ENCODE measurements around the gene CYTH4.

Gene CYTH4

GRCh38 chr22:37336579-37336978 is 54.3 kb downstream of the CYTH4 start:
- H3K27ac ChIP-seq: no peak overlapping the region
- H3K4me3 ChIP-seq: no peak overlapping the region
- TF ChIP-seq FOXP2 (optimal IDR thresholded peaks at IDR 0.05; ENCODE audit: control extremely low read depth, extremely low read length, insufficient read depth) (no peak), EZH2 (IDR thresholded peaks at IDR 0.05) (no peak)
- H3K36me3 ChIP-seq (ENCODE audit: insufficient read depth, low read length): no peaks in the 10 kb centered on the region
- H3K9ac ChIP-seq (ENCODE audit: insufficient read length): no peak overlapping the region
- no peaks in the 10 kb centered on the region for H3K9me3 ChIP-seq (ENCODE audit: low read depth, low read length)
- DNase-seq (ENCODE audit: low read depth, low spot score): no peak

- no peak for DNase-seq (ENCODE audit: low read depth, low spot score)
- no peak overlapping the region for H3K4me3 ChIP-seq
- TF ChIP-seq FOXP2 (optimal IDR thresholded peaks at IDR 0.05; ENCODE audit: control extremely low read depth, extremely low read length, insufficient read depth): no peak
- no peak for TF ChIP-seq POLR2AphosphoS5 (IDR thresholded peaks at IDR 0.05; ENCODE audit: borderline replicate concordance, low read depth, low read length)
- no peak for TF ChIP-seq EZH2 (IDR thresholded peaks at IDR 0.05)
- H3K9ac ChIP-seq (ENCODE audit: insufficient read length): no peak overlapping the region
- no peak overlapping the region for H3K27ac ChIP-seq
- no peaks in the 10 kb centered on the region for H3K9me3 ChIP-seq (ENCODE audit: low read depth, low read length)
- H3K36me3 ChIP-seq (ENCODE audit: insufficient read depth, low read length): no peaks in the 10 kb centered on the region
Observed at GRCh38 chr22:37337204-37337943, 55.1 kb downstream of the CYTH4 start.

DNA sequence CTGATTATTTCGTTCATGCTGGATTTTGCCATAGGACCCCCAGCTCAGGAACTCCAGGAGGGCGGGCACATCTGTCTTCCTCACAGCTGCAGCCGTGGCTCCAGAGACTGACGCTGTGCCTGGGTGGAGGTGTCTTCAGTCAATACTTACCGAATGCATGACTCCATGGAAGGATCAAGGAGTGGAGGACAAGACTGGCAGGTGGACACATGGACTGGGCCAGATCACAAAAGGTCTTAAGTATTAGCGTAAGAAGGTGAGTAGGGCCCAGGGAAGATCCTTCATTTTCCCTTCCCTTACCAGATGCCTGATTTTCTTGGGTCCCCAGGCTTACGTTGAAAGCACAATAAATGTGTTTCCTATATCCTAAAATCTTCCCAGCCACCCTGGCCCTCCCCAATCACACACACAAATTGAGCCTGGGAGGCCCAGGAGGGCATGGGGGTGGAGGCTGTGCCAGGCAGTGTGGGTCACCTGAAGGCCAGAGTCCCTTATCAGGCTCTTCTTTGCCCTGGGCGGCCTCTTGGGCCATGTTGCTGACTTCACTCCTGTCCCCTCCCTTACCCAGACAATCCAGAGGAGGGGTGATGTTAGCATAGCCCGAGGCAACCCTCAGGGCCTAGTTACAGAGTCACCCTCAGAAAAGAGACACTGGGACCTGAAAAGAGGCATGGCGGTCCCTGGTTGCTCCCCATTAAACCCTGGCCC is 56.4 kb downstream of the CYTH4 start:
- Histone ChIP-seq H3K4me3 (no peak overlapping the region), H3K27ac (no peak overlapping the region), H3K9ac (ENCODE audit: insufficient read length) (no peak overlapping the region), H3K36me3 (ENCODE audit: insufficient read depth, low read length) (no peaks in the 10 kb centered on the region), H3K9me3 (ENCODE audit: low read depth, low read length) (no peaks in the 10 kb centered on the region)
- TF ChIP-seq POLR2AphosphoS5 (IDR thresholded peaks at IDR 0.05; ENCODE audit: borderline replicate concordance, low read depth, low read length): no peak
- no peak for TF ChIP-seq FOXP2 (optimal IDR thresholded peaks at IDR 0.05; ENCODE audit: control extremely low read depth, extremely low read length, insufficient read depth)
- DNase-seq (ENCODE audit: low read depth, low spot score): no peak

DNA sequence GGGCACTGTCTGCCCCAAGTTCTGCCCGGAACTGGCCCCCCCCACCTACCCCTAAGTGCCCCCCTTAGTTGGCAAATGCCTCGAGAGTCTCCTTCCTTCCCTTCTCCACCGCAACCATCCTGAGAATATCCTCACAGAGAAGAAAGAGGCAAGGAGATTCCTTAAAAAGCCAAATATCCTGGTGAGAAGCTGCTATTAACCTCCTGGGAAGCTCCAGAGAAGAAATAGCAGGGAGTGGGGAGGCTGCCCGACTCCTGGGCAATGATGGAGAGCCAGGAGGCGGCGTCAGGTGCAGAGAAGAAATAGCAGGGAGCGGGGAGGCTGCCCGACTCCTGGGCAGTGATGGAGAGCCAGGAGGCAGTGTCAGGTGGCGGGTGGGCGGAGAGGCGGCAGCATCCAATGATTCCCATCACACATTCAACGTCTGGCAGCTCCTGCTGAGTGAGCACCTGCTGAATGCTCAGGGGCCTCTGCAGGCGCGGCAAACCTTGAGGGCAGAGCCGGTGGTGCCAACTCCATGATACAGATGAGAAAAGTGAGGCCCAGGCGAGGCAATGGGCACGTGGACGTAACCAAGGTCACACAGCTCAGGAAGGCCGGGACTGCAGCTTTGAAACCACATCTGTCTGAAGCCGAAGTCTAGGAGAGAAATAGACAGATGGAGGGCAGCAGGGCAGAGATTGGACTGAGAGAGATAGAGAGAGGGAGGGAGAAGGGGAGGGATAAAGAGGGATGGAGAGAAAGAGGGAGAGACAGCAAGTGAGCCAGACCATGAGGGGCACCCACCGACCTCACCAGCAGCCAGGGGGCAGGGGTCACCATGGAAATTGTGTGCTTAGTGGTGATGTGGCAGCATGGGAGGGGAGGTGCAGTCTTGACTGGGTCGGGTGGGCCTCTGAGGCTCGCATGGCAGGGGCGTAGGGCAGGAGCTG is 58.3 kb downstream of the CYTH4 start:
- TF ChIP-seq POLR2AphosphoS5 (IDR thresholded peaks at IDR 0.05; ENCODE audit: borderline replicate concordance, low read depth, low read length) (no peak), FOXP2 (optimal IDR thresholded peaks at IDR 0.05; ENCODE audit: control extremely low read depth, extremely low read length, insufficient read depth) (no peak), EZH2 (IDR thresholded peaks at IDR 0.05) (peak; percentile 30)
- Histone ChIP-seq H3K9ac (ENCODE audit: insufficient read length) (no peak overlapping the region), H3K36me3 (ENCODE audit: insufficient read depth, low read length) (no peaks in the 10 kb centered on the region), H3K27ac (no peak overlapping the region), H3K9me3 (ENCODE audit: low read depth, low read length) (no peaks in the 10 kb centered on the region), H3K4me3 (no peak overlapping the region)
- DNase-seq (ENCODE audit: low read depth, low spot score): no peak

DNA sequence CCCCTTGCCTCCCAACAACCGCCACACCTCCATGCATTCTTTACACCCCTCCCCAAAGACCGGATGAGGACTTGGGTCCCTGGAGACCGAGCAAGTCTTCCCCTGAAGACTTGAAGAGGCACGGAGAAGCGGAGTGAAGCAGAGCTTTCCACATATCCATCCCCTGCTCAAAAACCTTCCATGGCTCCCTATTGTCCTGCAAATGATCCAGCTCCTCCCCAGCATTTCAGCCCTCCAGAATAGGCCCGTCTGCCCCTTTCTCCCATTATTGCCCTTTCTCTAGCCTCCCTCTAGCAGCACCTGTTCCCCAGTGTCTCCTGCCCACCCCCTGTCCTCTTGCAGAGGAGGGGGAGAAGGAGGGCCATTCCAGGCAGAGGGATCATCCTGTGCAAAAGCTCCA is 59.8 kb downstream of the CYTH4 start:
- no peak for TF ChIP-seq POLR2AphosphoS5 (IDR thresholded peaks at IDR 0.05; ENCODE audit: borderline replicate concordance, low read depth, low read length)
- no peak for TF ChIP-seq FOXP2 (optimal IDR thresholded peaks at IDR 0.05; ENCODE audit: control extremely low read depth, extremely low read length, insufficient read depth)
- TF ChIP-seq EZH2 (IDR thresholded peaks at IDR 0.05): no peak
- no peak overlapping the region for H3K4me3 ChIP-seq
- no peak overlapping the region for H3K9ac ChIP-seq (ENCODE audit: insufficient read length)
- no peaks in the 10 kb centered on the region for H3K9me3 ChIP-seq (ENCODE audit: low read depth, low read length)
- no peak for DNase-seq (ENCODE audit: low read depth, low spot score)
- H3K36me3 ChIP-seq (ENCODE audit: insufficient read depth, low read length): no peaks in the 10 kb centered on the region
- H3K27ac ChIP-seq: no peak overlapping the region

GRCh38 chr22:37343348-37343747 is 61.0 kb downstream of the CYTH4 start:
- H3K4me3 ChIP-seq: no peak overlapping the region
- H3K36me3 ChIP-seq (ENCODE audit: insufficient read depth, low read length): no peaks in the 10 kb centered on the region
- no peak for TF ChIP-seq EZH2 (IDR thresholded peaks at IDR 0.05)
- no peak for TF ChIP-seq POLR2AphosphoS5 (IDR thresholded peaks at IDR 0.05; ENCODE audit: borderline replicate concordance, low read depth, low read length)
- no peak for TF ChIP-seq FOXP2 (optimal IDR thresholded peaks at IDR 0.05; ENCODE audit: control extremely low read depth, extremely low read length, insufficient read depth)
- no peak overlapping the region for H3K27ac ChIP-seq
- no peaks in the 10 kb centered on the region for H3K9me3 ChIP-seq (ENCODE audit: low read depth, low read length)
- DNase-seq (ENCODE audit: low read depth, low spot score): no peak
- no peak overlapping the region for H3K9ac ChIP-seq (ENCODE audit: insufficient read length)

GRCh38 chr22:37343863-37344734 is 61.8 kb downstream of the CYTH4 start:
- Histone ChIP-seq H3K36me3 (ENCODE audit: insufficient read depth, low read length) (no peaks in the 10 kb centered on the region), H3K27ac (no peak overlapping the region)

More at GRCh38 chr22:37343863-37344734, 61.8 kb downstream of the CYTH4 start:
- Histone ChIP-seq H3K4me3 (no peak overlapping the region), H3K9ac (ENCODE audit: insufficient read length) (no peak overlapping the region), H3K9me3 (ENCODE audit: low read depth, low read length) (no peaks in the 10 kb centered on the region)
- no peak for DNase-seq (ENCODE audit: low read depth, low spot score)
- TF ChIP-seq POLR2AphosphoS5 (IDR thresholded peaks at IDR 0.05; ENCODE audit: borderline replicate concordance, low read depth, low read length) (no peak), FOXP2 (optimal IDR thresholded peaks at IDR 0.05; ENCODE audit: control extremely low read depth, extremely low read length, insufficient read depth) (no peak), EZH2 (IDR thresholded peaks at IDR 0.05) (no peak)
